AG04449 (cell line): ENCODE results near the gene CHKA.
A peak's percentile ranks its signal among the peaks of the same experiment; 100 is the strongest.

Source experiments
- CTCF ChIA-PET: fragments of 350-600 bp; formaldehyde crosslinking; extraction: SDS; loops from one replicate; lab custom pipeline; 2021; ENCODE audit warnings: antibody characterized with exemption; lab: Yijun Ruan, JAX
- POLR2A ChIA-PET: fragments of 400-600, 350-600 bp; formaldehyde crosslinking; extraction: SDS; loops from one replicate; lab custom pipeline; 2020; ENCODE audit warnings: antibody characterized with exemption, inconsistent platforms; lab: Yijun Ruan, JAX
- DNase-seq: peaks from one replicate; pipeline ENCODE4 v3.0.0-alpha.2; 2010; ENCODE audit warnings: low read depth, low spot score
- H3K4me3 ChIP-seq: 2 replicates; pipeline ENCODE4 v1.5.1; 2011; ENCODE audit warnings: low read depth, mild to moderate bottlenecking, control low read depth, low read length
- TF ChIP-seq, protein P1 (sequence below): IDR thresholded peaks from one replicate; pipeline ENCODE4 v1.5.1; 2011; ENCODE audit warnings: mild to moderate bottlenecking, moderate library complexity, low read length, control low read depth, inconsistent platforms; ENCODE audit not compliant: insufficient read depth; ENCODE audit errors: missing control alignments

Gene CHKA

DNA sequence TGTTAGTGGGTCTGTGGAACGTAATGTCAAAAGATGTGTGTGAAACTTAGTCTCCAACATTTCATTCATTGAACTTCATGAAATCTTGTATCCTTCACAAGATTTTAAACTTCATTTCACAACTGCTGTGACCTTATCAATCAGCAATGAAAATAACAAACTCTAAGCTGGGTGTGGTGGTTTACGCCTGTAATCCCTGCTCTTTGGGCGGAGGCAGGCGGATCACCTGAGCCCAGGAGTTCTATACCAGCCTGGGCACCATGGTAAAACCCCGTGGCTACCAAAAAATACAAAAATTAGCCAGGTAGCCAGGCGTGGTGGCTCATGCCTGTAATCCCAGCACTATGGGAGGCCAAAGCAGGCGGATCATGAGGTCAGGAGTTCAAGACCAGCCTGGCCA, 5.1 kb downstream of the CHKA start:
- CTCF ChIA-PET: no interaction called here
- no peak overlapping the region for H3K4me3 ChIP-seq
- POLR2A ChIA-PET: no interaction called here
- DNase-seq: no peak
- TF ChIP-seq, protein P1, sequence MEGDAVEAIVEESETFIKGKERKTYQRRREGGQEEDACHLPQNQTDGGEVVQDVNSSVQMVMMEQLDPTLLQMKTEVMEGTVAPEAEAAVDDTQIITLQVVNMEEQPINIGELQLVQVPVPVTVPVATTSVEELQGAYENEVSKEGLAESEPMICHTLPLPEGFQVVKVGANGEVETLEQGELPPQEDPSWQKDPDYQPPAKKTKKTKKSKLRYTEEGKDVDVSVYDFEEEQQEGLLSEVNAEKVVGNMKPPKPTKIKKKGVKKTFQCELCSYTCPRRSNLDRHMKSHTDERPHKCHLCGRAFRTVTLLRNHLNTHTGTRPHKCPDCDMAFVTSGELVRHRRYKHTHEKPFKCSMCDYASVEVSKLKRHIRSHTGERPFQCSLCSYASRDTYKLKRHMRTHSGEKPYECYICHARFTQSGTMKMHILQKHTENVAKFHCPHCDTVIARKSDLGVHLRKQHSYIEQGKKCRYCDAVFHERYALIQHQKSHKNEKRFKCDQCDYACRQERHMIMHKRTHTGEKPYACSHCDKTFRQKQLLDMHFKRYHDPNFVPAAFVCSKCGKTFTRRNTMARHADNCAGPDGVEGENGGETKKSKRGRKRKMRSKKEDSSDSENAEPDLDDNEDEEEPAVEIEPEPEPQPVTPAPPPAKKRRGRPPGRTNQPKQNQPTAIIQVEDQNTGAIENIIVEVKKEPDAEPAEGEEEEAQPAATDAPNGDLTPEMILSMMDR: no peak

DNA sequence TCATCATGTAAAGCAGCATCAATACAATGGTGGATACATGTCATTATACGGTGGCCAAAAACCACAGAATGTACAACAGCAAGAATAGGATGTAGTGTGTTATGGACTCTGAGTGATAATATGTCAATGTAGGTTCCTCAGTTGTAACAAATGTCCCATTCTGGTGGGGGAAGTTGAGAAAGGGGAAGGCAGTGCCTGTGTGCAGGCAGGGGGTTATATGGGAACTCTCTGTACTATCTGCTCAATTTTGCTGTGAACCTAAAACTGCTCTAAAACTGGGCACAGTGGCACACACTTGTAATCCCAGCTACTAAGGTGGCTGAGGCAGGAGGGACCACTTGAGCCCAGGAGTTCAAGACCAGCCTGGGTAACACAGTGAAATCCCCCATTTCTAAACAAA, 5.9 kb downstream of the CHKA start:
- ChIA-PET CTCF (no interaction called here), POLR2A (no interaction called here)
- TF ChIP-seq, protein P1: no peak
- DNase-seq: no peak
- H3K4me3 ChIP-seq: no peak overlapping the region

DNA sequence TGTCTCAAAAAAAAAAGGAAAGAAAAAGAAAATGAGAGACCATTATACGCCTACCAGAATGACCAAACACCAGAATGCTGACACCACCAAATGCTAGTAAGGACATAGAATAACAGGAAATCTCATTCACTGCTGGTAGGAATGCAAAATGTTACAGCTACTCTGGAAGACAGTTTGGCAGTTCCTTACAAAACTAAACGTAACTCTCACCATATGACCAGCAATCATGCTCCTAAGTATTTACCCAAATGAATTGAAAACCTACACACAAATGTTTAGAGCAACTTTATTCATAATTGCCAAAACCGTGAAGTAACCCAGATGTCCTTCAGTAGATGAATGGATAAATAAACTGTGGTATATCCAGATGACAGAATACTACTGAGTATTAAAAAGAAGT, 7.2 kb downstream of the CHKA start:
- no peak overlapping the region for H3K4me3 ChIP-seq
- TF ChIP-seq, protein P1: peak; percentile 13
- DNase-seq: peak; percentile 23
- POLR2A ChIA-PET: no interaction called here
- CTCF ChIA-PET: interaction anchor here (0.6 to 2.4 kb wide), 2 partner anchors 11 to 41 kb away, joined by 3 to 7 read pairs; no protein-coding TSS in a partner anchor

DNA sequence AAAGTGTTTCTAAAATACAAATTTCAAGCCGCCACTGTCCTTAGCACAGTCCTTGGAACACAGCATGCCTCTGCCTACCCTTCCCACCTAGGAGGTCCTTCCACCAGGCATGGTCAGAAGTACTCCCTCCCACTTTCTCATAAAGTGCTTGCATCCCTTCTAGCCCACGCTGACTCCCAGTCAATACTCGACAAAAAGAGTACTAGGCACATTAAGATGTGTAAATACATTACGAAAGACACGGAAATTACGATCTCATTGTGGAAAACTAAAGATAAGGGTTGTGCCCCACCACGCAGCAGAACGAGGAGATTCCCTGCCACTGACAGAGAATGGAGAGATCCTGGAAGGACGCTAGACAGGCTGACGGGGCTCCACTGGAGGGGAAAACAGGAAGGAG, 13.5 kb downstream of the CHKA start:
- no peak for DNase-seq
- TF ChIP-seq, protein P1: no peak
- ChIA-PET POLR2A (no interaction called here), CTCF (interaction anchor here (1.0 kb wide), 1 partner anchor 10 kb away, joined by 3 read pairs; no protein-coding TSS in a partner anchor)
- no peak overlapping the region for H3K4me3 ChIP-seq

DNA sequence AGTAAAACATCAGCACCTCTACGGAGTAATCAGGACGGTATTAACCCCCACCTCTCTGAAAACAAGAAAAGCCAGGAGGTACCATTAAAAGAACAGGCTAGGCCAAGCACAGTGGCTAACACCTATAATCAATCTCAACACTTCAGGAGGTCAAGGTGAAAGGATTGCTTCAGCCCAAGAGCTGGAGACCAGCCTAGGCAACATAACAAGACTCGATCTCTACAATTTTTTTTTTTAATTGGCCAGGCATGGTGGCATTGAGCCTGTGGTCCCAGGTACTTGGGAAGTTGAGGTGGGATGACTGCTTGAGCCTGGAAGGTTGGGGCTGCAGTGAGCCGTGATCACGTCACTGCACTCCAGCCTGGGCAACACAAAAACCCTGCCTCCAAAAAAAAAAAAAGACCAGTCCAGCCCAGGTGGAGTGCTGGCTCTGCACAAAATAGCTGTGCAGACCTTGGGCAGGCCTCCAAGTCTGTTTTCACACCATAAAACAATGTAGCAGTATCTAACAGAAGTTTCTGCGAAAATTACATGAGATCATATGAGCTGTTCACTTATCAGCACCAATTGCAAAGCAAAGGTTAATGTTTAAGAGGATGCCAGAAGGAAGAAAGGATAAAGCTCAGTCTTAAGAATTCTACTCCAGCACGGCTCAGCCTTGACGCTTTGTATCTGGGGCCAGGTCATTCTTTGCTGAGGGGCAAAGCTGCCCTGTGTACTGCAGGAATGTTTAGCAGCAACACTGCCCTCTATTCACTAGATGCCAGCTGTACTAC, 14.8 kb downstream of the CHKA start:
- no peak for DNase-seq
- ChIA-PET CTCF (no interaction called here), POLR2A (no interaction called here)
- TF ChIP-seq, protein P1: no peak
- no peak overlapping the region for H3K4me3 ChIP-seq

DNA sequence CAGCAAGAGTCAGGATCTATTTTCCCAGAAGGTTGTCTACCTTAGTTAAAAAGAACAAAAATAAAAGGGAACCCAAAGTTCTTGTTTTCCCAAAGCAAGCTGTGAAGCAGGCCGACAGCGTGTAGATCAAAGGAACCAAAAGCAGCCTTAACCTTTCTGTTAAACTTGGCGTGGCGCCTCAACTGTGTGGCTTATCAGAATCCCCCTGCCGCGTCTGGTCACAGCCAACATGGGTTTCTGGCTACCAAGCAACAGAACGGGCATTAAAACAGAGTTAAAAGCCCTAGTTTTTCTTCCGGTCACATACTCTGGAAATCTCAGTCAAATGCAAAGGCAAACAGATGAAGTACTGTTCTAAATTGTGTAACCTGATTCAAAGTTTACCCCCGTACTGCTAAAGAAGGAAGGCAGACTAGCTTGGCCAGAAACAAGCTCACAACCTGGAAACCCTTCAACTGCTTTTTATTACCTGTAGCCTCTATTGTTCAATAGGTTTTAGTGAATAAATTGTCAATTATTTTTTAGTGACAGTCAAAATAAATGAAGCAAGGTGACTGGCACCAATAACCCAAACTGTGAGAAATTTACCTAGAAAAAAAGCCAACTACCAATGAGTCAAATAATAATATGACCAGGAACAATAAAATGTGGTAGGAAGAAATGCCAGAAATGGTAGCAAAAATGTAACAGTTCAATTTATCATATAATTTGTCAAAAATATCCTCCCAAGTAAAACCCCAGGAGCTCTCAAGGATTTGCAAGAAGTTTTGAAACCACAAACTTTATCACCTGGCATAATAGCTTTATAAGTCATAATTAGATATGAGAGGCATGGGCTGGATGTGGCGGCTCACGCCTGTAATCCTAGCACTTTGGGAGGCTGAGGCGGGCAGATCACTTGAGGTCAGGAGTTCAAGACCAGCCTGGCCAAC, 21.4 kb downstream of the CHKA start:
- H3K4me3 ChIP-seq: no peak overlapping the region
- POLR2A ChIA-PET: no interaction called here
- CTCF ChIA-PET: interaction anchor here (1.0 kb wide), 1 partner anchor 13 kb away, joined by 3 read pairs; no protein-coding TSS in a partner anchor
- no peak for DNase-seq
- TF ChIP-seq, protein P1: no peak
